HG02852 (cell line): ENCODE results near the gene PRAC1.

Experiments used
- ATAC-seq: cut with Tn5 transposase; IDR thresholded peaks from one replicate; pipeline ENCODE4 v1.9.1; 2021; ENCODE audit warnings: mild to moderate bottlenecking, moderate library complexity; ENCODE audit not compliant: unreplicated experiment

The PRAC1 gene

GRCh38 chr17:48722201-48722907 is at the start of gene PRAC1:
TSS of gene PRAC1 (minus strand) at chr17:48722518. CDS start at chr17:48722392, 126 bp downstream.
- no peak for ATAC-seq

GRCh38 chr17:48770954-48771353 is 48.6 kb upstream of the PRAC1 start:
- no peak for ATAC-seq

DNA sequence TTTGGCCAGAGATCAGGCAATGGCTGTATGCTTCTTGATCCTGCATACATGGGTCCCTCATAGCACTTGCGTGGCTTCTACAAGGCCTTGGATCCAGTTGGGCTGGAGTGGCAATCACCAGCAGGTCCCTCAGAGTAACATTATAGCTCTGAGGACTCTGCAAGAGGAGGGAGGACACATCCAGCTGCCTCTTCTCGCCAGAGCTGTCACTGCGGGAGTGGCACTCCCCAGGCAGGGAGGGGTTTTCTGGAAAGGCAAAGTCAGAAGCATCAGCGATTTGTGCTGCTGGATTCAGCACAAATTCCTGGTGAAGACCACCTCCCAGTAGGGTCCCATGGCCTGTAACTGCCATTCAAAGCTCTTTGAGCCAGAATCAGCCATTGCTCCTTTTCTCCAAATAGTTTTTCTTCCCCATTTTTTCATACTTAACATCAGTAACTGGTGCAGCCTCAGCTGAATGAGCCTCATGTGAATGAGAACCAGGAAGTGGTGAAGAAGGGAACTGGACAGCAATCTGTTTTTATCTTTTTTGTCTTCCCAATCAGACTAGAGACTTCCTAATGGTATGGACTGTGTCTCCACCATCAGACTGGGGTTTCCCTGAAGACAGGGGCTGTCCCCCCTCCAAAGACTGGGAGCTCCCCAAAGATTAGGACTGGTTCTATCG is 46.8 kb upstream of the PRAC1 start:
- no peak for ATAC-seq

GRCh38 chr17:48767263-48767774 is 45.0 kb upstream of the PRAC1 start:
- ATAC-seq = no peak

DNA sequence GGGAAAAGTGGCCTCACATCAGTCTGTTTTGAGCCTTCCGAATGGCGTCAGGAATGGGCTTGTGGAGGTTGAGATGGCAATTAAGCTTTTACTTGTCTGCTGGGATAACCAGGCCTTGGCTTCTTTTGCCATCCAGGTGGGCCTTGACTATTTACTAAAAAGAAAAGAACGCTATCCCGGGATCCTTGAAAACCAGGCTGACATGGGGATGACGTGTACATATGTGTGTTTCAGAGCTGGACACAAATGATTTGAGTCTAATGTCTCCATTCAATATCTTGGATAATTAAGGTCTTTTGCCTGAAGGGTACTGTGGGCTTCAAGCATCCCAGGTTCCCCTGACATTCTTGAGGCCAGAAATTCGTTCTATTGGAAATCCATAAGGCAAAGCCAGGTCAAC is 38.8 kb upstream of the PRAC1 start:
- ATAC-seq = no peak

DNA sequence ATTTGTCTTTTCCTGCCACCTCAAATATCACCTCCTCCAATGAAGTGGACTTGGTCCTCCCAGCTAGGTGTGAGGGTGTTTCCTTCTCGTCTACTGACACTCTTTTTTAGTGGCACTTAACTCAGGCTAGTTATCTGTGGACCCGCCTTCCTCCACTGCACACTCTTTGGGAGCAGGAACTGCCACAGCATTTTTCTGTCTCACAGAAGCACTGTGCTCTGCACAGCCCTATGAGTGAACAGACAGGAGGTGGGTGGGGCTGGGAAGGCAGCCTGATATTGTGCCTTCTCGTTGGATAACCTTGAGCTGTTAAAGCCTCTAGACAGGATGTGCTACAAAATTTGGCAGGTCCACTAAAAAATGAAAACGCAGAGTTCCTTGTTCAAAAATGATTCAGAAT is 38.1 kb upstream of the PRAC1 start:
- ATAC-seq = no peak

DNA sequence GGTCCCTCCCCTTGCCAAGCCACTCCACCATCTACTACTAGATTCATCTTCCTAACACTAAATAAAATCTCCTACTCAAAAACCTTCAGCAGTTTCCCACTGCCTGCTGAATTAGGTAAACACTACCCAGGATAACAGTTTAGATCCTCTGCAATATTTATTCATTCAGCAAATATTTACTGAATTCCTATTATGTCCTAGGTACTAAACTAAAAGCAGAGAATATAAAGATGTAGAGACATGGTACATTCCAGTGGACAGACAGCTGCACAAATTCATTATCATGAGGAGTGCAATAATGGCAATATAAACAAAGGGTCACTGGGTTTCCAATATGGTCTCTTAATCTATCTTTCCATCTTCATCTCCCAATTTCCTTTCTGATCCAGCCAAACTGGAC is 37.0 kb upstream of the PRAC1 start:
- ATAC-seq = no peak

DNA sequence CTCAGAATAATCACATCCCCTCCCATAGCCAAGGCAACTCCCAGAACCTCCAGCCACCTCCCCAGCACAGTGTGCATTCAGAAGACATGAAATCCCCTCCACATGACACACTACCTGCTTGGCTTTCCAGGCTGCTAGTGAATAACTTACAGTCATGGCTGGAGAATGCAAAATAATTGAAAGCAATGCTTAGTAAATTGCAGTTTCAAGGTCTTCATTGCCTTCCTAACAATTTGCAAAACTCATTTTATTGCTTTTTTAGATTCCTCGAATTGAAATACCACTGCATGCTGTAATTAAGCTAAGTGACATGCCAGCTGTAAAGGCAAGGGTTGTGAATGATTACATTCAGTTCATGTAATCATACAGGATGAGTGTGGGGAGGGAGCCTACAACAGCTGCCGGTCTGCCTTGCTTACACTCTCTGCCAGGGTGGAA is 35.2 kb upstream of the PRAC1 start:
- no peak for ATAC-seq

- no peak for ATAC-seq
Measured at GRCh38 chr17:48756830-48757251, 34.5 kb upstream of the PRAC1 start.

- no peak for ATAC-seq
Measured at GRCh38 chr17:48755356-48755755, 33.0 kb upstream of the PRAC1 start.

DNA sequence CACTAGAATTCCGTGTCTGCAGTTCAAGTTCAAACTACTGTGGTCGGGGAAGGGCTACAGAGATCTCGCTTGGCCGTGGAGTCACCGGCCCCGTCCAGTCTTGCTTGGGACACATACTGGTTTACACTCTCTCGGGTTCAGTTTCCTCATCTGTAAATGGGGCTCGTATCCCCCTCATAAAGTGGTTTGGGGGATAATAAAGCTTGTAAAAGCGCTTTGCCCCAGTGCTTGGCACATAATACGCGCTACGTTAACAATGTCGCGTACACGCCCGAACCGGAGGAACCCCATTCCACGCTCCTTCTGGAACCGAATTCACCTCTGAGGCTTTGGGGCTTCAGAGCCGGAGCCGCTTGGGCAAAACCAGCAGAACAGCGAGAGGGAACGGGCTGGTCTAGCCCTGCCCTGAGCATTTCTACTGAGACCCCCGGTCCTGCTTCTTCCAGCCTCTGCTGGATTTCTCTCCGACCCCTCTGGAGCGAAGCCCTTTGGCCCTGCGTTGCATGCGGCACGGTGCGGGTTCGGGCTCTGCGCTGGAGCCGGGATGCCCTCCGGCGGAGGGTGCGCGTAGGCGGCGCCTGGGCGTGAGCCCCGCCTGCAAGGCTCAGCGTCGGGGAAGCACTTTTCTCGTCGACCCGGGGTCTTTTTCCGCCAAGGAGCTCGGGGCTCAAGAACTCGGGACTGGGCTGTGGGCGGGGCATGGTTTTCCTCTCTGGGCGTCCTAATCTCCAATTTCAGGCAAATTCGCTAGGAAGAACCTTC is 32.4 kb upstream of the PRAC1 start:
- no peak for ATAC-seq

GRCh38 chr17:48753794-48754499 is 31.6 kb upstream of the PRAC1 start:
- ATAC-seq = no peak

GRCh38 chr17:48752399-48753288 is 30.3 kb upstream of the PRAC1 start:
- ATAC-seq = no peak

DNA sequence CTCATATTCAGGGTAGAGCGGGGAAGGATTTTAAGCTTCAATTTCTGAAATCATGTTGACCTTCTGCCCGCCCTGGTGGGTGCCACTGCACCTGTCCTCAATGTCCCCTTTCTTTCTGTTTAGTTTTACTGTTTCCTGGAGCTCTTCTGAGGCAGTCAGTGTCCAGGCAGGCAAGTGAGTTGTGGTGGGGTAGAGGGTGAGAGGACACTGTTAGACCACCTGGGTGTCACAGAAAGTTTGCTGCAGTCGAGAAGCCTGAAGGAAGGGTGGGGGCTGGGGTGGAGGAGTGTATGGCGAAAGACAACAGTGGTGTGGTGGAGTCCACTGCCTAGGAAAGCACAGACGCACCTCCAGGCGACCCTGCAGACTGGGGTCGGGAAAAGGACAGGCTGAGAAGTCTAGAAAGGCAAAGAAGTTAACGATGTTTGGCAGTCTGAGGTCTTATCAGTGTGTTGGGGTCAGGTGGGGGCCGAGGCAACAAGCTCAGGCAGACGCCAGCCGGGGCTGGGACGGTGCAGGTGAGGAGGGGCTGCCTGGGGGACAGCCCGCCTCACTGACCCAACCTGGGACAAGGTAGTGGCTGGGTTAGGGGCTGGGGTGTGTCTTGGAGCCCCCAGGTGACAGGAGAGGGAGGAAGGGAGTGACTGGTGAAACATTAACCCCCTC is 29.5 kb upstream of the PRAC1 start:
- ATAC-seq = no peak

- ATAC-seq = no peak
Measured at GRCh38 chr17:48751172-48751571, 28.9 kb upstream of the PRAC1 start.

GRCh38 chr17:48749621-48750553 is 27.6 kb upstream of the PRAC1 start:
- ATAC-seq = no peak

- ATAC-seq = no peak
Measured at GRCh38 chr17:48748718-48749566, 26.6 kb upstream of the PRAC1 start.
